GM19463 (cell line): Measurements from ENCODE around the gene CHD2.

Experiments used
- ATAC-seq: cut with Tn5 transposase; IDR thresholded peaks from one replicate; pipeline ENCODE4 v1.9.1; 2021; ENCODE audit warnings: mild to moderate bottlenecking, moderate library complexity; ENCODE audit not compliant: unreplicated experiment

CHD2 gene

GRCh38 chr15:92928225-92928750 is 28.2 kb downstream of the CHD2 start:
- no peak for ATAC-seq

GRCh38 chr15:92929002-92929401 is 28.9 kb downstream of the CHD2 start:
- no peak for ATAC-seq

- no peak for ATAC-seq
These were observed 30.0 kb downstream of the CHD2 start for GRCh38 chr15:92930054-92930621.

GRCh38 chr15:92930776-92931175 is 30.7 kb downstream of the CHD2 start:
- ATAC-seq, result no peak

- ATAC-seq, result no peak
These were observed 33.0 kb downstream of the CHD2 start for GRCh38 chr15:92932946-92933649.

- ATAC-seq, result no peak
These were observed 33.7 kb downstream of the CHD2 start for GRCh38 chr15:92933831-92934230.

GRCh38 chr15:92934716-92935115 is 34.6 kb downstream of the CHD2 start:
- ATAC-seq, result no peak

GRCh38 chr15:92936138-92936537 is 36.0 kb downstream of the CHD2 start:
- ATAC-seq, result no peak

- ATAC-seq, result no peak
These were observed 36.6 kb downstream of the CHD2 start for GRCh38 chr15:92936693-92937092.

GRCh38 chr15:92937901-92938300 is 37.8 kb downstream of the CHD2 start:
- ATAC-seq, result no peak

GRCh38 chr15:92938387-92938786 is 38.3 kb downstream of the CHD2 start:
- ATAC-seq, result no peak

GRCh38 chr15:92941668-92942067 is 41.5 kb downstream of the CHD2 start:
- no peak for ATAC-seq

- ATAC-seq, result no peak
These were observed 42.6 kb downstream of the CHD2 start for GRCh38 chr15:92942706-92943105.

- ATAC-seq, result no peak
These were observed 43.5 kb downstream of the CHD2 start for GRCh38 chr15:92943581-92943980.

- ATAC-seq, result no peak
These were observed 44.9 kb downstream of the CHD2 start for GRCh38 chr15:92944946-92945521.

- no peak for ATAC-seq
These were observed 47.1 kb downstream of the CHD2 start for GRCh38 chr15:92947071-92947730.

- ATAC-seq, result no peak
These were observed 49.6 kb downstream of the CHD2 start for GRCh38 chr15:92949604-92950249.

GRCh38 chr15:92951800-92952457 is 51.8 kb downstream of the CHD2 start:
- ATAC-seq, result no peak

GRCh38 chr15:92952458-92952850 is 52.3 kb downstream of the CHD2 start:
- no peak for ATAC-seq

GRCh38 chr15:92953566-92953965 is 53.4 kb downstream of the CHD2 start:
- no peak for ATAC-seq

- ATAC-seq, result no peak
These were observed 53.9 kb downstream of the CHD2 start for GRCh38 chr15:92954002-92954401.
